GM19099 (cell line): Measurements from ENCODE around the gene GPR78.

Experiments used
- POLR2A ChIP-seq: IDR thresholded peaks from 3 replicates; pipeline ENCODE4 v1.6.1; 2011; ENCODE audit warnings: low read depth; ENCODE audit not compliant: insufficient read length; ENCODE audit errors: extremely low read depth

GPR78 gene

GRCh38 chr4:8580321-8581093, at the start of gene GPR78:
GPR78 (plus strand) TSS chr4:8580392; CDS start chr4:8580983, 591 bp downstream.
- TF ChIP-seq POLR2A, result no peak

GRCh38 chr4:8532245-8532781, 47.9 kb upstream of the GPR78 start:
- TF ChIP-seq POLR2A, result no peak

GRCh38 chr4:8533274-8533865, 46.8 kb upstream of the GPR78 start:
- no peak for TF ChIP-seq POLR2A

GRCh38 chr4:8534129-8534528, 46.1 kb upstream of the GPR78 start:
- peak; percentile 18 for TF ChIP-seq POLR2A

GRCh38 chr4:8534611-8535010, 45.6 kb upstream of the GPR78 start:
- TF ChIP-seq POLR2A, result no peak

GRCh38 chr4:8536467-8536866, 43.7 kb upstream of the GPR78 start:
- no peak for TF ChIP-seq POLR2A

- TF ChIP-seq POLR2A, result no peak
Observed at GRCh38 chr4:8537041-8537461, 43.1 kb upstream of the GPR78 start.

GRCh38 chr4:8538076-8538702, 42.0 kb upstream of the GPR78 start:
- TF ChIP-seq POLR2A, result no peak

GRCh38 chr4:8538703-8539567, 41.3 kb upstream of the GPR78 start:
- no peak for TF ChIP-seq POLR2A

- no peak for TF ChIP-seq POLR2A
Observed at GRCh38 chr4:8539661-8540060, 40.5 kb upstream of the GPR78 start.

- TF ChIP-seq POLR2A, result no peak
Observed at GRCh38 chr4:8540072-8540471, 40.1 kb upstream of the GPR78 start.

- no peak for TF ChIP-seq POLR2A
Observed at GRCh38 chr4:8540586-8540985, 39.6 kb upstream of the GPR78 start.

- TF ChIP-seq POLR2A, result no peak
Observed at GRCh38 chr4:8540991-8541390, 39.2 kb upstream of the GPR78 start.

- TF ChIP-seq POLR2A, result no peak
Observed at GRCh38 chr4:8541981-8542715, 38.0 kb upstream of the GPR78 start.
